B cell (primary cell): ENCODE measurements around the gene MT3.

ENCODE experiments used
- CTCF ChIP-seq: fragments of 200-600 bp; IDR thresholded peaks from one replicate; pipeline ENCODE4 v1.8.0; 2022; ENCODE audit warnings: antibody characterized with exemption, mild to moderate bottlenecking
- EZH2 ChIP-seq: IDR thresholded peaks from 2 replicates; pipeline ENCODE4 v1.6.1; 2012; ENCODE audit warnings: borderline replicate concordance, low read depth, mild to moderate bottlenecking, moderate library complexity, low read length; ENCODE audit not compliant: insufficient read depth, poor library complexity, severe bottlenecking

GRCh38 chr16:56625943-56626654 is 36.8 kb downstream of the MT3 start:
- TF ChIP-seq CTCF (no peak), EZH2 (no peak)
